T-cell (primary cell): ENCODE results near the gene DTX4. TPM values are rescaled to one million over a fixed set of nuclear protein-coding genes. Genes with fewer than 3 reads are reported as not detected.

Experiments used
- ATAC-seq, 4 experiments: fragments of 200-7000 bp in 3 of 4; fragments of 150-1000 bp in 1 of 4; cut with Tn5 transposase; replicated peaks in 1 of 4; 1 replicate in 3 of 4; 2 replicates in 1 of 4; pipeline ENCODE4 v1.10.0; 2021; ENCODE audit warnings: moderate library complexity in 3 of 4, mild to moderate bottlenecking in 2 of 4, moderate number of reproducible peaks in 1 of 4
- CTCF ChIA-PET, 2 donors: fragments of 300-600 bp; sonication (Branson Sonifier 250); formaldehyde crosslinking; loops; one replicate each; lab custom pipeline; 2022; ENCODE audit warnings: antibody characterized with exemption in 2 of 2; lab: Charles Lee
- POLR2A ChIA-PET, 2 donors: fragments of 300-600 bp; sonication (Branson Sonifier 250); formaldehyde crosslinking; loops; one replicate each; lab custom pipeline; 2022; ENCODE audit warnings: antibody characterized with exemption in 2 of 2; lab: Charles Lee
- DNase-seq, 35 experiments: peaks; one replicate each; pipeline versions ENCODE4 v3.0.0 to v3.0.0-alpha.2; 2013 to 2023
- H3K27ac ChIP-seq: one replicate; pipeline ENCODE4 v1.5.1; 2013; ENCODE audit warnings: low read length
- H3K27me3 ChIP-seq, 2 experiments: replicated peaks in 1 of 2; 1 replicate in 1 of 2; 2 replicates in 1 of 2; pipeline versions ENCODE4 v1.6.1 to v1.7.0; 2013; ENCODE audit warnings: low read length in 1 of 2, mixed read lengths in 1 of 2; ENCODE audit not compliant: control insufficient read depth in 2 of 2, insufficient read depth in 2 of 2; ENCODE audit errors: extremely low read depth in 1 of 2
- H3K36me3 ChIP-seq, 2 donors: 1 replicate in 1 of 2; 2 replicates in 1 of 2; pipeline versions ENCODE4 v1.6.1 to v1.7.0; 2013; ENCODE audit warnings: low read length in 1 of 2; ENCODE audit not compliant: control insufficient read depth in 2 of 2, insufficient read depth in 1 of 2; ENCODE audit errors: extremely low read depth in 1 of 2
- H3K4me1 ChIP-seq, 2 experiments: 1 replicate in 1 of 2; 2 replicates in 1 of 2; pipeline versions ENCODE4 v1.6.1 to v1.7.0; 2013; ENCODE audit warnings: low read length in 2 of 2, mixed read lengths in 1 of 2; ENCODE audit not compliant: insufficient read depth in 2 of 2, control insufficient read depth in 1 of 2; ENCODE audit errors: extremely low read depth in 1 of 2
- H3K4me3 ChIP-seq, 2 donors: 1 replicate in 1 of 2; 2 replicates in 1 of 2; pipeline versions ENCODE4 v1.5.1 to v1.7.0; 2013; ENCODE audit warnings: mild to moderate bottlenecking in 2 of 2, low read length in 1 of 2, moderate library complexity in 1 of 2; ENCODE audit not compliant: control insufficient read depth in 1 of 2; ENCODE audit errors: extremely low read depth in 1 of 2
- H3K9me3 ChIP-seq: 2 replicates; pipeline ENCODE4 v1.7.0; 2013
- H3K27ac Mint-ChIP-seq, 2 donors: one replicate each; pipeline ENCODE4 v1.8.0; 2020 to 2021; ENCODE audit warnings: mild to moderate bottlenecking in 2 of 2, mixed read lengths in 2 of 2
- H3K27me3 Mint-ChIP-seq, 2 donors: one replicate each; pipeline ENCODE4 v1.8.0; 2021 to 2022; ENCODE audit warnings: mixed read lengths in 2 of 2
- H3K36me3 Mint-ChIP-seq: one replicate; pipeline ENCODE4 v1.8.0; 2021; ENCODE audit warnings: mixed read lengths
- H3K4me1 Mint-ChIP-seq, 3 donors: one replicate each; pipeline ENCODE4 v1.8.0; 2020 to 2022; ENCODE audit warnings: mixed read lengths in 3 of 3, mild to moderate bottlenecking in 1 of 3
- H3K4me3 Mint-ChIP-seq, 3 donors: one replicate each; pipeline ENCODE4 v1.8.0; 2020 to 2022; ENCODE audit warnings: mild to moderate bottlenecking in 3 of 3, mixed read lengths in 3 of 3, moderate library complexity in 3 of 3
- H3K9me3 Mint-ChIP-seq, 3 donors: one replicate each; pipeline ENCODE4 v1.8.0; 2020 to 2022; ENCODE audit warnings: mixed read lengths in 3 of 3
- WGBS: methylation state at CpG from one replicate; pipeline ENCODE4 v1.1.5; 2013; ENCODE audit warnings: missing lambda C conversion rate; ENCODE audit not compliant: insufficient coverage; 5-methylcytosine and 5-hydroxymethylcytosine counted together
- total RNA-seq, 35 experiments: library from RNA in 6 of 35; stranded (reverse) in 6 of 35; fragments of 120-200 nt in 1 of 35; gene quantifications; one replicate each; pipeline versions ENCODE4 v1.2.1 to v1.2.4 and lab custom pipeline; 2013 to 2026

The DTX4 gene
- total RNA-seq, 5 donors from 2014 or later (not counting 1 experiment from before 2014, with no cell fraction given) = 0.70 to 3.7 (median 2.1) TPM

GRCh38 chr11:59191095-59191494, 19.2 kb downstream of the DTX4 start:
- CTCF ChIA-PET = interaction anchor here in 1 of 2 donors (1.0 kb wide), 1 partner anchor 11 kb away, joined by 3 read pairs; no protein-coding TSS in a partner anchor
- POLR2A ChIA-PET = no interaction called here
- Histone ChIP-seq H3K36me3 (no peaks in the 10 kb centered on the region), H3K27ac (no peak overlapping the region), H3K27me3 (peaks cover 0 to 6% of the 10 kb centered on the region in 2 experiments), H3K9me3 (no peaks in the 10 kb centered on the region), H3K4me1 (no peaks in the 10 kb centered on the region), H3K4me3 (no peak overlapping the region)
- H3K27ac Mint-ChIP-seq = no peak overlapping the region
- no peak for DNase-seq
- ATAC-seq = no peak
- H3K9me3 Mint-ChIP-seq = no peaks in the 10 kb centered on the region
- peaks cover 0 to 3% (median 2%) of the 10 kb centered on the region in 3 donors for H3K4me1 Mint-ChIP-seq
- H3K27me3 Mint-ChIP-seq = peaks cover 0 to 7% of the 10 kb centered on the region in 2 donors
- peaks cover 21% of the 10 kb centered on the region for H3K36me3 Mint-ChIP-seq
- no peak overlapping the region for H3K4me3 Mint-ChIP-seq
- WGBS = 100% methylated on average over 1 of the region's 4 CpGs

- ChIA-PET CTCF (interaction anchor here in 1 of 2 donors (1.0 kb wide), 1 partner anchor 12 kb away, joined by 3 read pairs; no protein-coding TSS in a partner anchor), POLR2A (interaction anchor here in 1 of 2 donors (0.6 kb wide), 1 partner anchor 20 kb away, joined by 4 read pairs; the partner anchor contains the start of gene DTX4)
- H3K4me3 Mint-ChIP-seq = no peak overlapping the region
- no peaks in the 10 kb centered on the region for H3K4me1 ChIP-seq
- H3K9me3 ChIP-seq = no peaks in the 10 kb centered on the region
- 94% methylated on average over 5 of the region's 8 CpGs for WGBS
- no peak overlapping the region for H3K4me3 ChIP-seq
- no peak overlapping the region for H3K27ac Mint-ChIP-seq
- H3K4me1 Mint-ChIP-seq = peaks cover 0 to 4% (median 2%) of the 10 kb centered on the region in 3 donors
- peaks cover 21% of the 10 kb centered on the region for H3K36me3 Mint-ChIP-seq
- ATAC-seq (no peak), DNase-seq (no peak)
- H3K27ac ChIP-seq = no peak overlapping the region
- peaks cover 0 to 6% of the 10 kb centered on the region in 2 donors for H3K27me3 Mint-ChIP-seq
- no peaks in the 10 kb centered on the region for H3K27me3 ChIP-seq
- no peaks in the 10 kb centered on the region for H3K9me3 Mint-ChIP-seq
- H3K36me3 ChIP-seq = no peaks in the 10 kb centered on the region
These were observed 20.0 kb downstream of the DTX4 start for GRCh38 chr11:59191890-59192289.

- Mint-ChIP-seq H3K27ac (no peak overlapping the region), H3K9me3 (no peaks in the 10 kb centered on the region), H3K4me3 (no peak overlapping the region), H3K4me1 (peaks cover 0 to 4% (median 2%) of the 10 kb centered on the region in 3 donors), H3K36me3 (peaks cover 21% of the 10 kb centered on the region), H3K27me3 (peaks cover 0 to 3% of the 10 kb centered on the region in 2 donors)
- no peak for DNase-seq
- Histone ChIP-seq H3K27me3 (no peaks in the 10 kb centered on the region), H3K4me1 (no peaks in the 10 kb centered on the region), H3K27ac (no peak overlapping the region), H3K9me3 (no peaks in the 10 kb centered on the region), H3K4me3 (no peak overlapping the region), H3K36me3 (no peaks in the 10 kb centered on the region)
- POLR2A ChIA-PET = no interaction called here
- WGBS = 100% methylated on average over 1 of the region's 4 CpGs
- no peak for ATAC-seq
- CTCF ChIA-PET = interaction anchor here in 1 of 2 donors (0.6 kb wide), 1 partner anchor 43 kb away, joined by 3 read pairs; no protein-coding TSS in a partner anchor
These were observed 20.6 kb downstream of the DTX4 start for GRCh38 chr11:59192446-59193020.

GRCh38 chr11:59193587-59194130, 21.7 kb downstream of the DTX4 start:
- DNase-seq (no peak), ATAC-seq (no peak)
- H3K4me1 Mint-ChIP-seq = peaks cover 0 to 6% (median 2%) of the 10 kb centered on the region in 3 donors
- Histone ChIP-seq H3K27ac (no peak overlapping the region), H3K9me3 (no peaks in the 10 kb centered on the region), H3K36me3 (no peaks in the 10 kb centered on the region), H3K4me3 (no peak overlapping the region), H3K27me3 (no peaks in the 10 kb centered on the region), H3K4me1 (no peaks in the 10 kb centered on the region)
- no peaks in the 10 kb centered on the region for H3K9me3 Mint-ChIP-seq
- 89% methylated on average over 10 of the region's 10 CpGs for WGBS
- H3K4me3 Mint-ChIP-seq = no peak overlapping the region
- POLR2A ChIA-PET = no interaction called here
- peaks cover 0 to 3% of the 10 kb centered on the region in 2 donors for H3K27me3 Mint-ChIP-seq
- H3K36me3 Mint-ChIP-seq = peaks cover 19% of the 10 kb centered on the region
- H3K27ac Mint-ChIP-seq = no peak overlapping the region
- CTCF ChIA-PET = interaction anchor here in 1 of 2 donors (0.6 to 1.3 kb wide), 3 partner anchors 9 to 22 kb away, joined by 4 to 5 read pairs (median 4); partner anchors contain the start of gene DTX4

- Mint-ChIP-seq H3K36me3 (peaks cover 16% of the 10 kb centered on the region), H3K4me3 (no peak overlapping the region), H3K27ac (no peak overlapping the region), H3K27me3 (peaks cover 0 to 3% of the 10 kb centered on the region in 2 donors), H3K4me1 (peaks cover 0 to 18% (median 9%) of the 10 kb centered on the region in 3 donors), H3K9me3 (no peaks in the 10 kb centered on the region)
- 86% methylated on average over 1 of the region's 4 CpGs for WGBS
- Histone ChIP-seq H3K27me3 (no peaks in the 10 kb centered on the region), H3K4me3 (no peak overlapping the region), H3K27ac (no peak overlapping the region), H3K9me3 (no peaks in the 10 kb centered on the region), H3K4me1 (no peaks in the 10 kb centered on the region), H3K36me3 (no peaks in the 10 kb centered on the region)
- DNase-seq (no peak), ATAC-seq (no peak)
- CTCF ChIA-PET = interaction anchor here in 1 of 2 donors (0.5 kb wide), 1 partner anchor 16 kb away, joined by 3 read pairs; no protein-coding TSS in a partner anchor
- POLR2A ChIA-PET = no interaction called here
These were observed 23.7 kb downstream of the DTX4 start for GRCh38 chr11:59195586-59195985.

GRCh38 chr11:59196777-59197176, 24.8 kb downstream of the DTX4 start:
- H3K27me3 Mint-ChIP-seq = peaks cover 0 to 3% of the 10 kb centered on the region in 2 donors
- Histone ChIP-seq H3K4me1 (no peaks in the 10 kb centered on the region), H3K4me3 (no peak overlapping the region), H3K27ac (no peak overlapping the region), H3K36me3 (no peaks in the 10 kb centered on the region), H3K27me3 (no peaks in the 10 kb centered on the region), H3K9me3 (no peaks in the 10 kb centered on the region)
- no peak overlapping the region for H3K4me3 Mint-ChIP-seq
- H3K4me1 Mint-ChIP-seq = peaks cover 0 to 18% (median 9%) of the 10 kb centered on the region in 3 donors
- POLR2A ChIA-PET = no interaction called here
- peaks cover 13% of the 10 kb centered on the region for H3K36me3 Mint-ChIP-seq
- ATAC-seq (no peak), DNase-seq (no peak)
- no peaks in the 10 kb centered on the region for H3K9me3 Mint-ChIP-seq
- CTCF ChIA-PET = no interaction called here
- WGBS = 86% methylated on average over 1 of the region's 2 CpGs
- H3K27ac Mint-ChIP-seq = no peak overlapping the region
